GM23338 (cell line): Measurements from ENCODE around the gene NSUN7. TPM values are rescaled to one million over a fixed set of nuclear protein-coding genes. Genes with fewer than 3 reads are reported as not detected.

Experiments
- ATAC-seq: fragments of 200-7000 bp; cut with Tn5 transposase; 3 replicates; pipeline ENCODE4 v1.9.1; 2020
- DNase-seq: peaks from one replicate; pipeline ENCODE4 v3.0.0-alpha.2; 2015; ENCODE audit warnings: low spot score
- H2AFZ ChIP-seq: fragments of 200-600 bp; sonication (generic); 2 replicates; pipeline ENCODE4 v1.8.0; 2016; ENCODE audit warnings: antibody characterized with exemption, mild to moderate bottlenecking, moderate library complexity
- H3F3A ChIP-seq: fragments of 200-600 bp; sonication (generic); replicated peaks from 2 replicates; pipeline ENCODE4 v1.8.0; 2017; ENCODE audit warnings: antibody characterized with exemption, mixed run types, low read depth
- H3K27ac ChIP-seq: fragments of 200-600 bp; sonication (generic); 2 replicates; pipeline ENCODE4 v1.6.1; 2016; ENCODE audit warnings: low read depth
- H3K27me3 ChIP-seq: fragments of 200-600 bp; sonication (generic); 2 replicates; pipeline ENCODE4 v1.8.0; 2016; ENCODE audit warnings: mild to moderate bottlenecking, mixed run types, moderate library complexity; ENCODE audit not compliant: insufficient read depth
- H3K36me3 ChIP-seq: fragments of 200-600 bp; sonication (generic); 2 replicates; pipeline ENCODE4 v1.8.0; 2016; ENCODE audit warnings: mild to moderate bottlenecking; ENCODE audit not compliant: insufficient read depth
- H3K4me1 ChIP-seq: fragments of 200-600 bp; sonication (generic); 2 replicates; pipeline ENCODE4 v1.8.0; 2016; ENCODE audit warnings: mild to moderate bottlenecking, moderate library complexity; ENCODE audit not compliant: insufficient read depth
- H3K4me2 ChIP-seq: fragments of 200-600 bp; sonication (generic); 2 replicates; pipeline ENCODE4 v1.7.1; 2017; ENCODE audit warnings: mixed run types
- H3K4me3 ChIP-seq: fragments of 200-600 bp; sonication (generic); 2 replicates; pipeline ENCODE4 v1.6.1; 2016; ENCODE audit warnings: mixed run types
- H3K79me2 ChIP-seq: fragments of 200-600 bp; sonication (generic); replicated peaks from 2 replicates; pipeline ENCODE4 v1.8.0; 2017; ENCODE audit warnings: mild to moderate bottlenecking; ENCODE audit not compliant: insufficient read depth
- H3K9me2 ChIP-seq: fragments of 200-600 bp; sonication (generic); 2 replicates; pipeline ENCODE4 v1.8.0; 2017; ENCODE audit not compliant: insufficient read depth
- H4K20me1 ChIP-seq: fragments of 200-600 bp; sonication (generic); replicated peaks from 2 replicates; pipeline ENCODE4 v1.8.0; 2017; ENCODE audit warnings: mild to moderate bottlenecking; ENCODE audit not compliant: insufficient read depth
- H3K27ac Mint-ChIP-seq: 2 replicates; pipeline ENCODE4 v1.8.0; 2020; ENCODE audit warnings: inconsistent platforms, mild to moderate bottlenecking, moderate library complexity, mixed read lengths
- H3K27me3 Mint-ChIP-seq: 3 replicates; pipeline ENCODE4 v1.8.0; 2022; ENCODE audit warnings: low read depth, mild to moderate bottlenecking, moderate library complexity, mixed read lengths, inconsistent platforms; ENCODE audit not compliant: insufficient read depth, poor library complexity
- H3K36me3 Mint-ChIP-seq: 3 replicates; pipeline ENCODE4 v1.8.0; 2021; ENCODE audit warnings: low read depth, mild to moderate bottlenecking, inconsistent platforms, moderate library complexity, mixed read lengths
- H3K4me1 Mint-ChIP-seq: 3 replicates; pipeline ENCODE4 v1.8.0; 2020; ENCODE audit warnings: mild to moderate bottlenecking, inconsistent platforms, mixed read lengths
- H3K4me3 Mint-ChIP-seq: 3 replicates; pipeline ENCODE4 v1.8.0; 2021; ENCODE audit warnings: moderate library complexity, mild to moderate bottlenecking, inconsistent platforms, mixed read lengths
- H3K9me3 Mint-ChIP-seq: 3 replicates; pipeline ENCODE4 v1.8.0; 2020; ENCODE audit warnings: moderate library complexity, mild to moderate bottlenecking, inconsistent platforms, mixed read lengths
- POLR2AphosphoS5 ChIP-seq: IDR thresholded peaks from 2 replicates; pipeline ENCODE4 v1.6.1; 2016; ENCODE audit warnings: antibody characterized with exemption, low read depth
- ZNF114 ChIP-seq: fragments of 250-450 bp; sonication (Bioruptor Pico); IDR thresholded peaks from 2 replicates; pipeline ENCODE4 v1.5.0; 2020; ENCODE audit warnings: mild to moderate bottlenecking, moderate library complexity
- ZNF331 ChIP-seq: fragments of 250-450 bp; sonication (Bioruptor Pico); IDR thresholded peaks from 2 replicates; pipeline ENCODE4 v1.5.0; 2020; ENCODE audit warnings: low read depth, mild to moderate bottlenecking, moderate library complexity
- polyA plus RNA-seq: library from polyadenylated mRNA; unstranded; fragments of >200 nt; fragmentation: Nextera tagmentation; extraction: Ambion mirVana; gene quantifications from 2 replicates; pipeline ENCODE4 v1.2.1, GENCODE V29; 2016
- total RNA-seq: library from RNA; depleted of rRNA; stranded (reverse); fragments of >200 nt; shearing (Covaris generic); gene quantifications from 2 replicates; pipeline ENCODE4 v1.2.3, GENCODE V29; 2014
- TF ChIP-seq, protein P1 (sequence below): IDR thresholded peaks from 2 replicates; pipeline ENCODE4 v1.6.1; 2016; ENCODE audit warnings: antibody characterized with exemption
- TF ChIP-seq, protein P2 (sequence below): fragments of 250-450 bp; sonication (Bioruptor Pico); IDR thresholded peaks from 2 replicates; pipeline ENCODE4 v1.5.0; 2020; ENCODE audit warnings: mild to moderate bottlenecking, moderate library complexity
- TF ChIP-seq, protein P3 (sequence below): IDR thresholded peaks from one replicate; pipeline ENCODE4 v1.6.1; 2018; ENCODE audit warnings: antibody characterized with exemption; ENCODE audit not compliant: unreplicated experiment

The NSUN7 gene
- total and polyA plus RNA-seq, 2 experiments from 2014 or later: 28.8 to 29.0 TPM

DNA sequence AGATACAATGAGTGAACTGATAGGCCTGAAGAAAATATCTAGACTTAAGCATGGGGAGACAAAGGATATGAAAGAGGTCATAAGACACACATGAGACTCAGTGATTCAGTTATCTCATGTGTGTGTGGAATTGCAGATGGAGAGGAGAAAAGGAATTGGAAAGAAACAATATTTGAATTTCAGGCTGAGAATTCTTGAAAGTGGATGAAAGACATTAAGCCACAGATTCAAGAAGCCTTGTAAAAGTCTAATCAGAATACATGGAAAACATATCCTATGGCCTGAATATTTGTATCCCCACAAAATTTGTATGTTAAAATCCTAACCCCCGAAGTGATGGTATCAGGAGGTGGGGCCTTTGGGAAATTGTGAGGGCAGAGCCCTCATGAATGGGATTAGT is 28.3 kb downstream of the NSUN7 start:
- no peaks in the 10 kb centered on the region for H3K4me1 Mint-ChIP-seq
- H3K27ac ChIP-seq: peak overlapping the region; percentile 35; the same call in 1 of the 2 replicates
- DNase-seq (no peak), ATAC-seq (no peak)
- H3K9me2 ChIP-seq: no peaks in the 10 kb centered on the region
- H3K9me3 Mint-ChIP-seq: no peaks in the 10 kb centered on the region
- H3K36me3 Mint-ChIP-seq: peaks cover 2% of the 10 kb centered on the region
- TF ChIP-seq ZNF331 (CRISPR knock-in tag) (no peak), POLR2AphosphoS5 (no peak), ZNF114 (no peak)
- TF ChIP-seq, protein P1, sequence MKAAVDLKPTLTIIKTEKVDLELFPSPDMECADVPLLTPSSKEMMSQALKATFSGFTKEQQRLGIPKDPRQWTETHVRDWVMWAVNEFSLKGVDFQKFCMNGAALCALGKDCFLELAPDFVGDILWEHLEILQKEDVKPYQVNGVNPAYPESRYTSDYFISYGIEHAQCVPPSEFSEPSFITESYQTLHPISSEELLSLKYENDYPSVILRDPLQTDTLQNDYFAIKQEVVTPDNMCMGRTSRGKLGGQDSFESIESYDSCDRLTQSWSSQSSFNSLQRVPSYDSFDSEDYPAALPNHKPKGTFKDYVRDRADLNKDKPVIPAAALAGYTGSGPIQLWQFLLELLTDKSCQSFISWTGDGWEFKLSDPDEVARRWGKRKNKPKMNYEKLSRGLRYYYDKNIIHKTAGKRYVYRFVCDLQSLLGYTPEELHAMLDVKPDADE: no peak
- TF ChIP-seq, protein P2, sequence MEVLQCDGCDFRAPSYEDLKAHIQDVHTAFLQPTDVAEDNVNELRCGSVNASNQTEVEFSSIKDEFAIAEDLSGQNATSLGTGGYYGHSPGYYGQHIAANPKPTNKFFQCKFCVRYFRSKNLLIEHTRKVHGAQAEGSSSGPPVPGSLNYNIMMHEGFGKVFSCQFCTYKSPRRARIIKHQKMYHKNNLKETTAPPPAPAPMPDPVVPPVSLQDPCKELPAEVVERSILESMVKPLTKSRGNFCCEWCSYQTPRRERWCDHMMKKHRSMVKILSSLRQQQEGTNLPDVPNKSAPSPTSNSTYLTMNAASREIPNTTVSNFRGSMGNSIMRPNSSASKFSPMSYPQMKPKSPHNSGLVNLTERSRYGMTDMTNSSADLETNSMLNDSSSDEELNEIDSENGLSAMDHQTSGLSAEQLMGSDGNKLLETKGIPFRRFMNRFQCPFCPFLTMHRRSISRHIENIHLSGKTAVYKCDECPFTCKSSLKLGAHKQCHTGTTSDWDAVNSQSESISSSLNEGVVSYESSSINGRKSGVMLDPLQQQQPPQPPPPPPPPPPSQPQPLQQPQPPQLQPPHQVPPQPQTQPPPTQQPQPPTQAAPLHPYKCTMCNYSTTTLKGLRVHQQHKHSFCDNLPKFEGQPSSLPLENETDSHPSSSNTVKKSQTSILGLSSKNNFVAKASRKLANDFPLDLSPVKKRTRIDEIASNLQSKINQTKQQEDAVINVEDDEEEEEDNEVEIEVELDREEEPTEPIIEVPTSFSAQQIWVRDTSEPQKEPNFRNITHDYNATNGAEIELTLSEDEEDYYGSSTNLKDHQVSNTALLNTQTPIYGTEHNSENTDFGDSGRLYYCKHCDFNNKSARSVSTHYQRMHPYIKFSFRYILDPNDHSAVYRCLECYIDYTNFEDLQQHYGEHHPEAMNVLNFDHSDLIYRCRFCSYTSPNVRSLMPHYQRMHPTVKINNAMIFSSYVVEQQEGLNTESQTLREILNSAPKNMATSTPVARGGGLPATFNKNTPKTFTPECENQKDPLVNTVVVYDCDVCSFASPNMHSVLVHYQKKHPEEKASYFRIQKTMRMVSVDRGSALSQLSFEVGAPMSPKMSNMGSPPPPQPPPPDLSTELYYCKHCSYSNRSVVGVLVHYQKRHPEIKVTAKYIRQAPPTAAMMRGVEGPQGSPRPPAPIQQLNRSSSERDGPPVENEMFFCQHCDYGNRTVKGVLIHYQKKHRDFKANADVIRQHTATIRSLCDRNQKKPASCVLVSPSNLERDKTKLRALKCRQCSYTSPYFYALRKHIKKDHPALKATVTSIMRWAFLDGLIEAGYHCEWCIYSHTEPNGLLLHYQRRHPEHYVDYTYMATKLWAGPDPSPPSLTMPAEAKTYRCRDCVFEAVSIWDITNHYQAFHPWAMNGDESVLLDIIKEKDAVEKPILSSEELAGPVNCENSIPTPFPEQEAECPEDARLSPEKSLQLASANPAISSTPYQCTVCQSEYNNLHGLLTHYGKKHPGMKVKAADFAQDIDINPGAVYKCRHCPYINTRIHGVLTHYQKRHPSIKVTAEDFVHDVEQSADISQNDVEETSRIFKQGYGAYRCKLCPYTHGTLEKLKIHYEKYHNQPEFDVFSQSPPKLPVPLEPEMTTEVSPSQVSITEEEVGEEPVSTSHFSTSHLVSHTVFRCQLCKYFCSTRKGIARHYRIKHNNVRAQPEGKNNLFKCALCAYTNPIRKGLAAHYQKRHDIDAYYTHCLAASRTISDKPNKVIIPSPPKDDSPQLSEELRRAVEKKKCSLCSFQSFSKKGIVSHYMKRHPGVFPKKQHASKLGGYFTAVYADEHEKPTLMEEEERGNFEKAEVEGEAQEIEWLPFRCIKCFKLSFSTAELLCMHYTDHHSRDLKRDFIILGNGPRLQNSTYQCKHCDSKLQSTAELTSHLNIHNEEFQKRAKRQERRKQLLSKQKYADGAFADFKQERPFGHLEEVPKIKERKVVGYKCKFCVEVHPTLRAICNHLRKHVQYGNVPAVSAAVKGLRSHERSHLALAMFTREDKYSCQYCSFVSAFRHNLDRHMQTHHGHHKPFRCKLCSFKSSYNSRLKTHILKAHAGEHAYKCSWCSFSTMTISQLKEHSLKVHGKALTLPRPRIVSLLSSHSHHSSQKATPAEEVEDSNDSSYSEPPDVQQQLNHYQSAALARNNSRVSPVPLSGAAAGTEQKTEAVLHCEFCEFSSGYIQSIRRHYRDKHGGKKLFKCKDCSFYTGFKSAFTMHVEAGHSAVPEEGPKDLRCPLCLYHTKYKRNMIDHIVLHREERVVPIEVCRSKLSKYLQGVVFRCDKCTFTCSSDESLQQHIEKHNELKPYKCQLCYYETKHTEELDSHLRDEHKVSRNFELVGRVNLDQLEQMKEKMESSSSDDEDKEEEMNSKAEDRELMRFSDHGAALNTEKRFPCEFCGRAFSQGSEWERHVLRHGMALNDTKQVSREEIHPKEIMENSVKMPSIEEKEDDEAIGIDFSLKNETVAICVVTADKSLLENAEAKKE: no peak
- TF ChIP-seq, protein P3, sequence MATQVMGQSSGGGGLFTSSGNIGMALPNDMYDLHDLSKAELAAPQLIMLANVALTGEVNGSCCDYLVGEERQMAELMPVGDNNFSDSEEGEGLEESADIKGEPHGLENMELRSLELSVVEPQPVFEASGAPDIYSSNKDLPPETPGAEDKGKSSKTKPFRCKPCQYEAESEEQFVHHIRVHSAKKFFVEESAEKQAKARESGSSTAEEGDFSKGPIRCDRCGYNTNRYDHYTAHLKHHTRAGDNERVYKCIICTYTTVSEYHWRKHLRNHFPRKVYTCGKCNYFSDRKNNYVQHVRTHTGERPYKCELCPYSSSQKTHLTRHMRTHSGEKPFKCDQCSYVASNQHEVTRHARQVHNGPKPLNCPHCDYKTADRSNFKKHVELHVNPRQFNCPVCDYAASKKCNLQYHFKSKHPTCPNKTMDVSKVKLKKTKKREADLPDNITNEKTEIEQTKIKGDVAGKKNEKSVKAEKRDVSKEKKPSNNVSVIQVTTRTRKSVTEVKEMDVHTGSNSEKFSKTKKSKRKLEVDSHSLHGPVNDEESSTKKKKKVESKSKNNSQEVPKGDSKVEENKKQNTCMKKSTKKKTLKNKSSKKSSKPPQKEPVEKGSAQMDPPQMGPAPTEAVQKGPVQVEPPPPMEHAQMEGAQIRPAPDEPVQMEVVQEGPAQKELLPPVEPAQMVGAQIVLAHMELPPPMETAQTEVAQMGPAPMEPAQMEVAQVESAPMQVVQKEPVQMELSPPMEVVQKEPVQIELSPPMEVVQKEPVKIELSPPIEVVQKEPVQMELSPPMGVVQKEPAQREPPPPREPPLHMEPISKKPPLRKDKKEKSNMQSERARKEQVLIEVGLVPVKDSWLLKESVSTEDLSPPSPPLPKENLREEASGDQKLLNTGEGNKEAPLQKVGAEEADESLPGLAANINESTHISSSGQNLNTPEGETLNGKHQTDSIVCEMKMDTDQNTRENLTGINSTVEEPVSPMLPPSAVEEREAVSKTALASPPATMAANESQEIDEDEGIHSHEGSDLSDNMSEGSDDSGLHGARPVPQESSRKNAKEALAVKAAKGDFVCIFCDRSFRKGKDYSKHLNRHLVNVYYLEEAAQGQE: no peak
- no peak overlapping the region for H2AFZ ChIP-seq
- no peaks in the 10 kb centered on the region for H3K4me1 ChIP-seq
- no peak overlapping the region for H3K4me2 ChIP-seq
- H3K27me3 Mint-ChIP-seq: peaks cover 5% of the 10 kb centered on the region
- H3F3A ChIP-seq: no peaks in the 10 kb centered on the region
- no peak overlapping the region for H3K4me3 ChIP-seq
- H3K4me3 Mint-ChIP-seq: no peak overlapping the region
- no peaks in the 10 kb centered on the region for H4K20me1 ChIP-seq
- peaks cover 7% of the 10 kb centered on the region for H3K36me3 ChIP-seq
- no peaks in the 10 kb centered on the region for H3K79me2 ChIP-seq
- no peaks in the 10 kb centered on the region for H3K27me3 ChIP-seq
- no peak overlapping the region for H3K27ac Mint-ChIP-seq
